ENCODE results near the gene AKT1S1.

The AKT1S1 gene

GRCh38 chr19:49908480-49909420 is 31.6 kb upstream of the AKT1S1 start:
- no peaks in the 10 kb centered on the region for H3K27me3 ChIP-seq (ENCODE audit: insufficient read depth, low read depth, severe bottlenecking)
- no peak for TF ChIP-seq CTCF (IDR thresholded peaks at IDR 0.05; ENCODE audit: low read depth, low read length)
- no peaks in the 10 kb centered on the region for H3K9me3 ChIP-seq (ENCODE audit: severe bottlenecking)
- DNase-seq, result no peak
- H3K36me3 ChIP-seq, result peaks cover 70% of the 10 kb centered on the region
- no peak overlapping the region for H3K4me3 ChIP-seq (ENCODE audit: low read depth, low read length)
- H3K27ac ChIP-seq, result no peak overlapping the region

DNA sequence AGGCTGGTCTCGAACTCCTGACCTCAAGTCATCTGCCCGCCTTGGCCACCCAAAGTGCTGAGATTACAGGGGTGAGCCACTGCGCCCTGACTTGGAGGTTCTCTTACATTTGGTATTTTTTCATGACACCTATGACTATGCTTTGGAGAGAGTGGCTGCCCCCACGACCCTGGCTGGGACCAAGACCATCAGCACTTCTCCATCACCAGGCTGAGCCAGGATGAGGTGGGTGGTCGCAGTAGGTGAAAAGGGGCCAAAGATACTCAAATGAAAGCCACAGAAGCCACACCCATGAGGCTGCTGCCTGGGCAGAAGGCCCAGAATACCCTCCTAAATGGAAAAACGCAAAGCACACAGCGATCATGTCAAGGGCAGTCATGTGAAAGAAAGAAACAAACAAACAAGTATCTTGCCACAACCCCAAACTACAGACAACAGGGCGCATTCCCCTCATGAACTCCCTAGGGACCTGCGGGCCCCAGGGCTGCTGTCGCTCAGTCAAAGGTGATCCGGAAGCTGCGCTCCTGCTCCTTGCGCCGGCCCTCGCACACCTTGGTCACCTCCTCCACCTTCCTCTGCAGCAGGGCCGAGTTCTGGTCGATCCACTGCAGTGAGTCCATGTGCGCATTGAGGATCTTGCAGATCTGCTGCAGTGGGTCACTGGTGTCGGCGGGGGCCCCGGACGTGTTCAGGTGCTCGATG is 30.7 kb upstream of the AKT1S1 start:
- H3K4me3 ChIP-seq (ENCODE audit: low read depth, low read length), result no peak overlapping the region
- no peak for TF ChIP-seq CTCF (IDR thresholded peaks at IDR 0.05; ENCODE audit: low read depth, low read length)
- H3K36me3 ChIP-seq, result peaks cover 62% of the 10 kb centered on the region
- H3K27ac ChIP-seq, result no peak overlapping the region
- H3K9me3 ChIP-seq (ENCODE audit: severe bottlenecking), result no peaks in the 10 kb centered on the region
- DNase-seq, result no peak
- H3K27me3 ChIP-seq (ENCODE audit: insufficient read depth, low read depth, severe bottlenecking), result no peaks in the 10 kb centered on the region

DNA sequence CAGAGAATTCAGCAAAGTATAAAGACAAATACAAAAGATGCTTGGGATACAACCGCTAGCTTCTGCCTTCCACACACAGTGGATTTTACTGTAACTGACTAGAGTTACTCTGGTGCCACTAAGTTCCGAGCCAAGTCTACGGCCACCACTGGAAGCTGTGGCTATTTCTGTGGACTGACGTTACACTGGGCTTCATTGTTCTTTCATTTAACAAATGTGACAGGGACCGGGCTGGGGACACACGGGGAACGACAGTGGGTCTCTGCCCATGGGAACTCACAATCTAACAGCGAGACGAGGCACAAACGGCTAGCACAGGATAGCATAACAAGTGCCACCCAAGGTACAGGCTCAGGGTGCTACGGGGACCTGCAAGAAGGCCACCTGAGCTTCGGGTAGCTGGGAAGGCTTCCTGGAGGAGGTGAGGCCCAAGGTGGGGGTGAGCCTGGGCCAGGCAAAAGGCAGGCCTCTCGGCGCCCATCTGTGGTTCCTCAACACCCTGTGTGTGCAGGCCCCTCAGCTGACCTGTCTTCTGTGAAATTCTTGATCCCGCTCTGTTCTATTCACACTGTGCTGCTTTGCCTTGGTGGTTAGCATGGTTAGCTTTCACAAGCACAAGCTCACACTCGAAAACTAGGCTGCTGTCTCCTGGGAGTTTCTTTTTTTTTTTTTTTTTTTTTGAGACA is 29.9 kb upstream of the AKT1S1 start:
- Histone ChIP-seq H3K4me3 (ENCODE audit: low read depth, low read length) (no peak overlapping the region), H3K9me3 (ENCODE audit: severe bottlenecking) (no peaks in the 10 kb centered on the region), H3K27ac (no peak overlapping the region), H3K27me3 (ENCODE audit: insufficient read depth, low read depth, severe bottlenecking) (no peaks in the 10 kb centered on the region), H3K36me3 (peaks cover 55% of the 10 kb centered on the region)
- DNase-seq, result no peak
- no peak for TF ChIP-seq CTCF (IDR thresholded peaks at IDR 0.05; ENCODE audit: low read depth, low read length)

DNA sequence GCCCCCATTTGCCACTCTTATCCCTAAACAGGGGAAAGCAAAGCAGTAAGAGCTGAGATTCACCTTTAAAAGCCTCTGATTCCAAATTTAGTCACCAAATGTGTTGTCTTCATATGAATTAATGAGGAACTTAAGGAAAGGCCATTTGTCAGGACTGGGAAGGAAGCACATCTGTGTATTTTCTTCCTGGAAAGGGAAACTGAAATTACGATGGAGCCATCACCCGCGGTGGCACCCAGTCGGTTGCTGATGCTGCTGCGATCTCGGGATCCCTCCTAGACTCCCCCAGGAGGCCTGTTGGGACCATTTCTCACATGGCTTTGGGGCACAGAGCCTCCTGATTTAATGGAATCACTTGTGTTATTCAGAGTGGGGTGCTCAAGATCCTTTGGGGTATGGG is 27.0 kb upstream of the AKT1S1 start:
- no peaks in the 10 kb centered on the region for H3K9me3 ChIP-seq (ENCODE audit: severe bottlenecking)
- H3K27ac ChIP-seq, result no peak overlapping the region
- TF ChIP-seq CTCF (IDR thresholded peaks at IDR 0.05; ENCODE audit: low read depth, low read length), result no peak
- no peak overlapping the region for H3K4me3 ChIP-seq (ENCODE audit: low read depth, low read length)
- no peaks in the 10 kb centered on the region for H3K27me3 ChIP-seq (ENCODE audit: insufficient read depth, low read depth, severe bottlenecking)
- peaks cover 30% of the 10 kb centered on the region for H3K36me3 ChIP-seq
- no peak for DNase-seq

DNA sequence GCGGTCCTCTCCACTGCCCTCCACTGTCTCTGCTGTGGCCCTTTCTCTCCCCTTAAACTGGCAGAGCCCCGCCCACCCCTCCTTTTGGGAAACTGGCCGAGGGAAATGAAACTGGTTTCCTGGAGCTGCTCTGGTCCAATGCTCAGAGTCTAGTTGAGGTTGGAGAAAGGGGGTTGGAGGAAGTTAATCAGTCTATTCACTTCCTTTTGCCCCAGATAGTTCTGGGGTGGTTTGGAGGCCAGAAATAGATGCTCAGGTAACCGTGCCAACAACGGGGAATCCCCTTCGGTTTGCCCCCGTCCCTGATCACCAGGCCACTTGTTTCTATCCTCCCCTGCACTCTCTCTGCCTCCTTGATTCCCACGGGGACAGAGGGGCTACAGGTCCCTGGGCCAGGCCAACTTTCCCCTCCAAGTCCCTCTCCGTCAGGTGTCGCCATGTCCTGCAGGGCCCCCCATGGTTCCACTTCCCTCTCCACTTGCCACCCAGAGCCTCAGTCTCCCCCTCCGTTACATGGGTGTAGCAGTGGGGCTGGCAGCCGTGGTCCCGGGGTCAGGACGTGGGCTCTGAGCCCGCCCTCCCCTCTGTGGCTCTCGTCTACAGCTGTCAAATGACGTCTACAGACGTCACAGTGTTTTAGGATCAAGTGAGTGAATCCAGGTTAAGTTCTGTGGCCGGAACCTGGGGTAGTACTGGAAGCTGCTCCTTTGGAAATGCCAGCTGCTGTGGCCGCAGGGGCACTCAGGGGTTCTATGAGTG is 19.9 kb upstream of the AKT1S1 start, which contains the start of gene IL4I1:
IL4I1 (minus strand) TSS at position 25 of the 759 bp plus-strand sequence. CDS start 727 bp downstream, outside the sequence.
- no peak within 1 kb of the TSS for H3K4me3 ChIP-seq (ENCODE audit: low read depth, low read length)
- no peaks in the 10 kb centered on the region for H3K36me3 ChIP-seq
- no peaks in the 10 kb centered on the region for H3K9me3 ChIP-seq (ENCODE audit: severe bottlenecking)
- TF ChIP-seq CTCF (IDR thresholded peaks at IDR 0.05; ENCODE audit: low read depth, low read length), result no peak
- DNase-seq, result no peak
- H3K27ac ChIP-seq, result no peak within 1 kb of the TSS
- H3K27me3 ChIP-seq (ENCODE audit: insufficient read depth, low read depth, severe bottlenecking), result no peaks in the 10 kb centered on the region
